DMS153 treated with DMSO at 0.1 percent for 48 hours (cell line): Measurements from ENCODE around the gene RABGEF1.
"Not testable (repeated sequence)": the region's sequence is repeated elsewhere in the genome, so short reads cannot be mapped to it uniquely, and the experiment has no call there.

ENCODE experiments used
- DNase-seq: peaks from one replicate; lab custom pipeline; 2025; ENCODE audit not compliant: unreplicated experiment; lab: John Stamatoyannopoulos, UW

Gene RABGEF1

DNA sequence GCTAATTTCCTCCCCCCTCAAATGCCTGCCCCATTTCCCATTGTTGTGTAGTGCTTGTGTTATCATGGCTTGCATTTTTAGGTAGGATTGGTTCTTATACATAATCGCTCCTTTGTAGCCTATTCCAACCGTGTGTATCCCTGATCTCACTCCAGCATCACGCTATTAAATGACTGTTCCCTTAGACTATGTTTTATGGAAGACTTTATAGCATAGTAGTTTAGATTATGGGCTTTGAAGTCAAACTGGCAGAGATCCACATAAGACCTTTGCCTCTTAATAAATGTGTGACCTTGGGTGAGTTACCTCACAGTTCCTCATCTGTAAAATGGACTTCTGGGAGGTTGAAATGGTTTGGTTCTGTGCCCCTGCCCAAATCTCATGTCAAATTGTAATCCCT is 5.4 kb upstream of the RABGEF1 start:
- no peak for DNase-seq

DNA sequence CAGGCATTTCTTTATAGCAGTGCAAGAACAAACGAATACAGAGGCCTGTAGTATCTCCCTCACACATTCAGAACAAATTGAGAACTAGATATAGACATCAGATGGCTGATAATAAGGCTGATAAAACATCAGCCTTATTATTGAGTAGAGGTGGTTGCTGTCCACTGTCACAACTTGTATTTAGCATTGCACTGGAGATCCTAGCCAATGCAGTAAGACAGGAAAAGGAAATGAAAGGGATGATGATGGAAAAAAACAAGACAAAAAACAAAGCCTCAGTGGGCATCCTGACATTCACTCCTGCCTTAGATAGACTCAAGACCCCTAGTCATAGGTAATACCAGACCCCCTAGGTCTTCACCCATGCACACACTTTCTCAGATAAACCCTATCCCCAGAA is 4.7 kb upstream of the RABGEF1 start:
- DNase-seq: no peak

DNA sequence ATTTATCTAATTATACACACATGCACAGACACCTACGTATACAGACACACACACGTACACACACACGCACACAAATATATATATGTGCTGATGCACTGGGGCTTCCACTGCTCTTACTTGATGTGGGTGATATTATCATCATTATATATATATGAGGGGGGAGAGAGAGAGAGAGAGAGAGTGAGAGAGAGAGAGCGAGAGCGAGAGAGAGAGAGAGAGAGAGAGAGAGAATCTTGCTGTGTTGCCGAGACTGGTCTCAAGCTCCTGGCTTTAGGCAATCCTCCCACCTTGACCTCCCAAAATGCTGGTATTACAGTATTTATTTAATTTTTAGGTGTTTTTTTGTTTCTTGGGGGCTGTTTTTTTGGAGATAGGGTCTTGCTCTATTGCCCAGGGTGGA is 3.6 kb upstream of the RABGEF1 start:
- no peak for DNase-seq

DNA sequence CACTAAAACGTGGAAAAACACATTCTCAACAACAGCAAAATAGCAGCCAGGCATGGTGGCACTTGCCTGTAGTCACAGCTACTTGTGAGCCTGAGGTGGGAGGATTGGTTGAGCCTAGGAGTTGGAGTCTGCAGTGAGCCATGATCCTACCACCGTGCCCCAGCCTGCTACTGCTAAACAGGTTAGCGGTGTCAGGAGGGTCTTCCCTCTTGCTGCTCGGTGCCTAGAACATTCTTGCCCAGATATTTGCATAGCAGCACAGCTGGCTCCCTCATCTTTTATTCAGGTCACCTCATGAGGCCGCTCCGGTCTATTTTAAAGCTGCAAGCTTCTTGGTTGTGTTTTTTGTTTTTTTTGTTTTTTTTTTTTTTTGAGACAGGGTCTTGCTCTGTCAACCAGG is 2.9 kb upstream of the RABGEF1 start:
- DNase-seq: no peak

DNA sequence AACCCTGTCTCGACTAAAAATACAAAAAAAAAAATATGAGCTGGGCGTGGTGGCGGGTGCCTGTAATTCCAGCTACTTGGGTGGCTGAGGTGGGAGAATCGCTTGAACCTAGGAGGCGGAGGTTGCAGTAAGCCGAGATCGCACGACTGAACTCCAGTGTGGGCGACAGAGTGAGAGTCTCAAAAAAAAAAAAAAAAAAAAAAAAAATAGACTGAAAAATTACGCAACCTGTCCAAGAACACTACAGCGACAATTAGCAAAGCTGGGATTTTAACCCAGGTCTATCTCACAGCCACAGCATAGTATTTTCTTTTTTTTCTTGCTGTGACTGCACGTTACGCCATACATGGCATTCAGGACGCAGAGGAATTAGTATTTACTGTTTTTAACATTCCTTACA is 1.1 kb upstream of the RABGEF1 start:
- DNase-seq: no peak

DNA sequence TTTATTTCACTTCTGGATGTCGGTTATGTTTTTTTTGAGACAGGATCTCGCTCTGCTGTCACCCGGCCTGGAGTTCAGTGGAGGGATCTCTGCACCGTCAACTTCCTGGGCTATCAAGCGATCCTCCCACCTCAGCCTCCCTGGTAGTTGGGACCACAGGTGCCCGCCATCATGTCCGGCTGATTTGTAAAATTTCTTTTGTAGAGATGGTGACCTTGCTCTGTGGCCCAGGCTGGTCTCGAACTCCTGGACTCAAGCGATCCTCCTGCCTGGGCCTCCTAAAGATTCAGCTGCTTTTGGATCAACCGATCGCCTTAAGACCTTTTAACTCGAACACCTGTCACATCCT is 606 bp upstream of the RABGEF1 start:
- DNase-seq: no peak

DNA sequence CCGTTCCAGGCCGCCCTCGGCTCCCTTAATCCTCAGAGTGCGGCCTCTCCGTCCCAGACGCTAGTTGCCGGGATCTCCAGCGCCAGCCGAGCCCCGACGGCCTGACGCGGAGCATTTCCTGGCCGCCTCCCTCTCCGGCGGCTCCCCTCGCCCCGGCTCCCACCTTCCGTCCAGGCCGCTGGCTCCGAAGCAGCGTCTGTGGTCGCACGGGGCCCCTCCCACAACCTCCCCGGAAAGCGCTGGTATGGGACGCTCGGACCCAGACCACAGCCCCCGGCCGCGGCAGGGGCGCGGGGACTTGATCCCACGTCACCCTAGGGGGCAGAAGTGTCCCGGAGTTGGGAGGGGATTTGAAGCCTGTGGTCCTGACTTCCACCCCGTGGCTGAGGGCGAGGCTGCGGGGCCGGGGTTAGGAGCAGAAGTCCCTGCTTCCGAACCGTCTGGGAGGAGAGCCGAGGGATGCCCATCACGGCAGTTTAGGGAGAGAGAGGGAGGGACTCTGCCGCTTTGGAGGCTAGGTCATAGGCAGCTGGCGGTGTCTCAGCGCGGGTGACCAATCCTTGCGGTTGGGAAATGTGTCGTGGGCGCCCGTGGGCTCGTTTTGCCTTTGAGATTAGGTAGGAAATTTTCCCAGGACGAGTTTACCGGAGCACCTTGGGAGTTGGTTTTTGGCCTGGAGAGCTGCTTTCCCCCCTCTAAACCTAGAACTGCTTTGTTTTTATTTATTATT is 612 bp downstream of the RABGEF1 start:
- not testable (repeated sequence) for DNase-seq

DNA sequence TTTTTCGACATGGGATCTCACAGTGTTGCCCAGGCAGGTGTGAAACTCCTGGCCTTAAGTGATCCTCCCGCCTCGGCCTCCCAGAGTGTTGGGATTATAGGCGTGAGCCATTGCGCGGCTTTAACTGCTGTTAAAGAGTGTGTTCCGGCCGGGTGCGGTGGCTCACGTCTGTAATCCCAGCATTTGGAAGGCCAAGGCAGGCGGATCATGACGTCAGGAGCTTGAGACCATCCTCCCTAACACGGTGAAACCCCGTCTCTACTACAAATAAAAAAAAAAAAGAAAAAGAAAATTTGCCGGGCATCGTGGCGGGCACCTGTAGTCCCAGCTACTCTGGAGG is 1.1 kb downstream of the RABGEF1 start:
- no peak for DNase-seq

DNA sequence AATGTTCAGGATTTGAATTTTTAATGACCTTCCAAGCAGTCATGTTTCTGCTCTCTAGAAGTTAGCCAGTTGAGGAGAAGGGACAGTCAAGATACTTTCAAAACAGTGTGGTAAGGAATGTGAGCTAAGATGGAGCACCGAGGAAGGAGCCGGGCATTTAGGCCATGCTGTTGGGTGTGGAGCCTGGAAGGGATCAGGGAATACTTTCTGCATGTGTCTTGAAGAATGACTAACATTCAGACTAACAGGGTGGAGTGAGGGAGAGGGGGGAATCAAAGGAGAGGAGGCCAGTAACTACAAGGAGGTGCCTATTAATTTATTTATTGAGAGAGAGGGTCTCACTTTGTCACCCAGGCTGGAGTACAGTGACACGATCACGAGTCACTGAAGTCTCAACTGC is 1.8 kb downstream of the RABGEF1 start:
- not testable (repeated sequence) for DNase-seq

DNA sequence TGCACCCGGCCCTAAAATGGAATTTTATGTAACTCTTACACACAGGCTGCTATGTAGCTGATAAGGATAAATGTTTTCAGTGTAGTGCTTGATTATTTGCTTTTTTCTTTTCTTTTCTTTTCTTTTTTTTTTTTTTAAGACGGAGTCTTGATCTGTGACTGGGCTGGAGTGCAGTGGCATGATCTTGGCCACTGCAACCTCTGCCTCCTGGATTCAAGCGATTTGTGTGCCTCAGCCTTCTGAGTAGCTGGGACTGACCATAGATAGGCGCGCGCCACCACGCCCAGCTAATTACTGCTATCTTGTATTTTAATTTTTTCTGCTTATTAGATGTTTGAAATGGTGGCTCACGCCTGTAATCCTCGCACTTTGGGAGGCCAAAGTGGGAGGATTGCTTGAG is 3.4 kb downstream of the RABGEF1 start:
- DNase-seq: no peak

DNA sequence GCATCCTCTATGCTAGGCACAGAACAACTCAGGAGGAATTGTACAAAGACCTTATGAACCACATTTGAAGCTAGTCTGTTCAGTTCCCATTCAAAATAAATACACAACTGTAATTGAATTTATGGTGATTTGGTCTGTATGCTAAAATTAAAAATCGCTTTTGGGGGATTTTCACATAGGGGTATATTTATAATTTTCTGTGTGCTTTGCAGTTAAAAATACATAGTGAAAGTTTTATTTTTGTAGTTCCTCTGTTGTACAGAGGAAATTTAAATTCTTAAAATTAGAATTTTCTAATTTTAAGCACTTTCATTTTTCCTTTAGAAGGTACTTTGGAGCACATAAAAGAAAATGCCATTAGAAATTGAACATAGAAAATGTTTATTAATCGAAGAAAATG is 6.9 kb downstream of the RABGEF1 start:
- no peak for DNase-seq

DNA sequence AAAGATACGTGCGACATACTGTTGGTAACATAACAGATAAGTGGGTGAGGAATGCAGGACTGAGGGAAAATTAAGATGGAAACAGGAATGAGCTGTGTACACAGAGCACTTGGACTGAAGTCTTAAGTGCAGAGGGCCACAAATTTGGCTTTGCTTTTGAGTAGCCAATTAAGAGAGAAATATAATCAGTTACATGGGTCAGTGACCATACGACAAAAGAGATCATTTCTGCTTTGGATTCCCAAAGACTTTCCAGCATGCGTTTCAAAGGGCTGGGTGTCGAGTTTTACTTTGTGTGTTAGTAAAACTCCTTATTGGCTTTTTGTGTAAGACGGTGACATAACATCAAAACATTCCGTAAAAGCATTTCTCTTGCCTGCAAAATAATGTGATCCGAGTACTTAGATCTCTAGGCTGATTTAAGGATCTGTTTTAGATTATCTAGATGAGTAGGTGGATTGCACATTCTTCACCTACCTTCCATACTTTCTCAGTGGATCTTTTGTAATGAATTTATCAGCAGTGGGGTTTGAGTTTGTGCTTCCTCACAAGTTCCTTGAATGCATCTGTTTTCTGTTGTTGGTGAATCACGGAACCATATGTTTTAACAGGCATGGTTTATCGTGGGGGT is 7.5 kb downstream of the RABGEF1 start:
- no peak for DNase-seq

DNA sequence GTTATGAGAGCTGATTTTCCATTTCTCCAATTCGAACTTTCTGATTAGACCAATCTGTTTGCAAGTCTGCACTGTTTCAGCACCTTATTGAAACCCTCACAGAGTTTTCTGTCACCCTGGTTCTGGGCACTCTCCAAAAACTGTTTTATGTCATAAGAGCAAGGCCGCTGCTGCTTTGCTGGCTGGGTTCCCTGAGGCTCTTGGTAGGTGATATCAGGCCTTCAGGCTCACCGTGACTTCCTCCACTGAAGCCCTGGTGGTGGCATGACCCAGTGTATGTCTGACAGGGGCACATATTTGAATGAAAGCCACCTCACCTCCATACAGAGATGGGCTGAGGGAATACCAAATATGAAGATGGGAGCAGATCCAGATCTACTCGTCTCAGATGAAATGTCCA is 8.3 kb downstream of the RABGEF1 start:
- no peak for DNase-seq

DNA sequence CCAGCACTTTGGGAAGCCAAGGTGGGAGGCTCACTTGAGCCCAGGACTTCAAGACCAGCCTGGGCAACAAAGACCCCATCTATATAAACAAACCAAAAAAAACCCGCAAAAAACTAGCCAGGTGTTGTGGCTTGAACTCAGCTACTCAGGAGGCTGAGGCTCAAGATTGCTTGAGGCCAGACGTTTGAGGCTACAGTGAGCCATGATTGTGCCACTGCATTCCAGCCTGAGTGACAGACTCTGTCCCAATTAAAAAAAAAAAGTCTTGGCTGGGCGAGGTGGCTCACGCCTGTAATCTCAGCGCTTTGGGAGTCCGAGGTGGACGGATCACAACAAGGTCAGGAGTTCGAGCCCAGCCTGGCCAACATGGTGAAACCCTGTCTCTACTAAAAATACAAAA is 11.4 kb downstream of the RABGEF1 start:
- DNase-seq: no peak

DNA sequence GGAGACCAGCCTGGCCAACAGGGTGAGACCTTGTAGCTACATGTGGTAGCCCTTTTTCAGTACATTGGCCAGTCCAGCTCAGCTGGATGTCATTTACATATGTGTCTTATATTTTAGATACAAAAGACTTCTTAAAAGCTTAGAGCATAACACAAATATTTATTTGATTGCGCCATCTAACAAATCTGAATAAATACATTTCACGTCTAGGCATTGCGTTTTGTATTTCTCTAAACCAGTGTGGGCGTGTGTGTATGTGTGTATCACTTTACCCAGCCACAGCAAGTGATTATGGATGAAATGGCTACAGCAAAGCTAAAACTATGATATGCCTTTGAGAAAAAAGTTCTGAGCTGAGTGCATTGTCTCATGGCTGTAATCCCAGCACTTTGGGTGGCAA is 14.0 kb downstream of the RABGEF1 start:
- no peak for DNase-seq

DNA sequence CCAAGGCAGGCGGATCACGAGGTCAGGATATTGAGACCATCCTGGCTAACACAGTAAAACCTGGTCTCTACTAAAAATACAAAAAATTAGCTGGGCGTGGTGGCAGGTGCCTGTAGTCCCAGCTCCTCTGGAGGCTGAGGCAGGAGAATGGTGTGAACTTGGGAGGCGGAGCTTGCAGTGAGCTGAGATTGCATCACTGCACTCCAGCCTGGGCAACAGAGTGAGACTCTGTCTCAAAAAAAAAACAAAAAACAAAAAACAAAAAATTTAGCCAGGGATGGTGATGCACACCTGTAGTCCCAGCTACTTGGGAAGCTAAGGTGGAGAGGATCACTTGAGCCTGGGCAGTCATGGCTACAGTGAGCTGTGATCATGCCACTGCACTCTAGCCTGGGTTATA is 14.5 kb downstream of the RABGEF1 start:
- not testable (repeated sequence) for DNase-seq

DNA sequence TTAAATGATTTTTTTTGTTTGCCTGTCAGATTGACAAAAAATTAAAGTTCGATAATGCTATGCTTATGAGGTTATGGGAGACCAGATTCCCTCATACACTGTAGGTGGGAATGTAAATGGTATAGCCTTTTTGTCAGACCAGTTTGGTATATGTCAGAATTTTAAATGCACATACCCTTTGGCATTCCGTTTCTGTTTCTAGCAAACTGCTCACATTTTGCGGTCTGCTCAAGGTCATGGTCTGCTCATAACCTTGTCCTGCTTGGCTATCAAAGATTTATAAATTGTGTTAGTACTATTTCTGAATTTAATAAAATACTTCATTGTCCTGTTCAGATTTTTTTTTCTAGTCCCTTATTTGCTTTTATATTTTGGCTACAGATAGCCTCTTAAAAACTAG is 15.7 kb downstream of the RABGEF1 start:
- not testable (repeated sequence) for DNase-seq

DNA sequence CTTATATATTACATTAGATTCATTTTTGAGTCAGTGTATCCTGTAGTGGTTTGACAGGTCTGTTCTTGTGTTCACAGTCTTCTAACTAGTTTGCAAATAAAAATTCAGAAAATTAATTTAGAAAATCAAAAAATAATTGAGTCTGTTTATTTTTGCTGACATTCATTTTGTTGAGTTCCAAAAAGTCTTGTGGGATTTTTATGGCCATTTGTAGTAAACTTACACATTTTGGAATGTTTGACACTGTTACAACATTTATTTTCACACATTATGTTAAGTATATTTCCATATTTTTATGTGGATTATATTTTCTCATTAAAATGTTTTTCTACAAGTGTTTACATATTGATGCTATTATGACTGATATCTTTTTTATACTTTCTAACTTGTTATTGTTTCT is 16.4 kb downstream of the RABGEF1 start:
- no peak for DNase-seq

DNA sequence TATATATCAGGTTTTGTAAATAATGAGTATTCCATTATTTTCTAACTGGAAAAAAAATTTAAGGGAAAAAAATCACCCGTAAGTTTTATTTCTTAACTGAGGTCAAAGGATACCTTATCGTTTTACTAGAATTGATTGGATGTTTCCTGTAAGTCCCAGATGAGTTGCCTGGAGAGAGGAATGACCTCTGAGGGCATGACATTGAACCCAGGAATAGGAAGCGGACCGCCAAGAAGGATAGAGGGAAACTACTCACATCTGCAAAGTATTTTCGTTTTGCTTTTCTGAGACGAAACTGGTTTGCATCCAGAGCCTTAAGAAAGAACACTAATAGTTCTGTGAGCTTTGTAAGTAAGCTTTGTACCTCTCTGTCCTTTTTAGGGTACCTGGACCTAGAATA is 17.4 kb downstream of the RABGEF1 start:
- no peak for DNase-seq

DNA sequence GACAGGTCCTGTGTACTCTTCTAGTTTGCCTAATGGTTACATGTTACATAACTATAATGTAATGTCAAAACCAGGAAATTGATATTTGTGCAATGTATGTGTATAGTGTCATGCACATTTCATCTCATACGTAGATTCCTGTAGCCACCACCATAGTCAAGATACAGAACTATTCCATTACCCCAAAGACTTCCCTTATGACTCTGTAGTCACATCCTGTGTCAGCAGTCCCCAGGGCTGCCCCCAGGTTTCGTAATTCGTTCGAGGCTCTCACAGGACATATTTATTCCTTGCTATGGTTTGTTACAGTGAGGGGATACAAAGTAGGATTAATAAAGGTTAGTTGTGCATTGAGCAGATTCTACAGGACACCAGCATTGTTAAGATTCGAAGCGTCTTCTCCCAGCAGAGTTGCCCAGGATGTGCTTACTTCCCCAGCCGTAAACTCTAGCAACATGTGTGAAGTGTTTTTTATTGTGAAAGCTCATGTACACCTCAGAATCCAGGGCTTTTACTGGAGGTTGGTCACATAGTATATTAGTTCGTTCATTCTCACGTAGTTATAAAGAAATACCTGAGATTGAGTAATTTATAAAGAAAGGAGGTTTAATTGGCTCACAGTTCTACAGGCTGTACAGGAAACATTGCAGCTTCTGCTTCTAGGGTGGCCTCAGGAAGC is 18.6 kb downstream of the RABGEF1 start:
- DNase-seq: no peak

DNA sequence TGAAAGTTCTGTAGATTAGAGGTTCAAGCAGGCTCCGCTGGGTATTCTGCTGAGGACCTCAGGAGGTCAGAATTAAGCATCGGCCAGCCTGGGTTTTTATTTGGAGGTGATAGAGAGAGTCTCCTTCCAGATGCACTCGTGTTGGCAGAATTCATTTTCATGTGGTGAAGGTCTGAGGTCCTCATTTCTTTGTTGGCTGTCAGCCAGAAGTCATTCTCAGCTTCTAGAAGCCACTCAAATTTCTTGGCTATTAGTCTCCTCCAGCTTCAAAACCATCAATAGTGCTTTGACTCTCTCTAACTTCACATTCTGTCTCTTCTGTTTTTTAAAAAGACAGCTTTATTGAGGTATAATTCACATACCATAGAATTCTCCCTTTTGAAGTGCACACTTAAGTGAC is 22.6 kb downstream of the RABGEF1 start:
- DNase-seq: not testable (repeated sequence)

DNA sequence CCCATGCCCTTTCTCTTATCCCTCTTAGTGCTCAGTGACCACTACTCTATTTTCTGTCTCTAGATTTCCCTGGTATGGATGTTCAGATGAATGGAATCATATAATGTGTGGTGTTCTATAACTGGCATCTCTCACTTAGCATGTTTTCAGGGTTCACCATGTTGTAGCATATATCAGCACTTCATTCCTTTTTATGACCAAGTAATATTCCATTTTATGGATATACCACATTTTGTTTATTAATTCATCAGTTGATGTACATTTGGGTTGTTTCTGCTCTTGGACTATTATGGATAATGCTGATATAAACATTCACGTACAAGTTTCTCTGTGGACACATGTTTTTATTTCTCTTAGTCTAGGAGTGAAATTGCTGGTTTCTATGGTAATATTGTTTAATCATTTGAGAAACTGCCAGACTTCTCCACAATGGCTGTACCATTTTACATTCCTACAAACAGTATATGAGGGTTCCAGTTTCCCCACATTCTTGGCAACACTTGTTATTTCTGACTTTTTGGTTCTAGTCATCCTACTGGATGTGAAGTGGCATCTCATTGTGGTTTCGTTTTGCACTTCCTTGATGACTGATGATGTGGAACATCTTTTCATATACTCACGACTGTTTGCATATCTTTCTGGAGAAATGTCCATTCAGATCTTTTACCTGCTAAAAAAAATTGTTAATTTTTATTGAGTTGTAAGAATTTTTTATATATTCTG is 23.3 kb downstream of the RABGEF1 start:
- DNase-seq: not testable (repeated sequence)
